Esophagus squamous epithelium (tissue), 4 donors: Measurements from ENCODE around the gene ZNF660.

ENCODE experiments used
- POLR2A ChIP-seq, 4 donors: fragments of 450-650 bp; IDR thresholded peaks; one replicate each; pipeline ENCODE4 v1.6.1; 2017; ENCODE audit warnings: antibody characterized with exemption in 4 of 4, mild to moderate bottlenecking in 4 of 4, moderate library complexity in 3 of 4
- TF ChIP-seq, protein P1 (sequence below), 6 experiments: fragments of 450-650 bp in 4 of 6; fragments of 200-600 bp in 2 of 6; sonication (generic) in 2 of 6; IDR thresholded peaks; one replicate each; pipeline ENCODE4 v1.5.1; 2016 to 2019; ENCODE audit warnings: antibody characterized with exemption in 6 of 6, mild to moderate bottlenecking in 4 of 6, moderate library complexity in 4 of 6

DNA sequence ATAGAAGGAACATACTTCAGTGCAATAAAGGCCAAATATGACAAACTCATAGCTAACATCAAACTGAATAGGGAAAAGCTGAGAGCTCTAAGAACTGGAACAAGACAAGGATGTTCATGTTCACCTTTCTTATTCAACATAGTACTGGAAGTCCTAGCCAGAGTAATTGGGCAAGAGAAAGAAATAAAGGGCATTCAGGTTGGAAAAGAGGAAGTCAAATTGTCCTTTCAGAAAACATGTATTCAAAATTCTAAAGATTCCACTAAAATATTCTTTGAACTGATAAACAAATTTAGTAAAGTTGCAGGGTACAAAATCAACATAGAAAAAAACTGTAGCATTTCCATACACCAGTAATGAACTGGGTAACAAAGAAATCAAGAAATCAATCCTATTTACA is 27.9 kb downstream of the ZNF660 start:
- TF ChIP-seq, protein P1, sequence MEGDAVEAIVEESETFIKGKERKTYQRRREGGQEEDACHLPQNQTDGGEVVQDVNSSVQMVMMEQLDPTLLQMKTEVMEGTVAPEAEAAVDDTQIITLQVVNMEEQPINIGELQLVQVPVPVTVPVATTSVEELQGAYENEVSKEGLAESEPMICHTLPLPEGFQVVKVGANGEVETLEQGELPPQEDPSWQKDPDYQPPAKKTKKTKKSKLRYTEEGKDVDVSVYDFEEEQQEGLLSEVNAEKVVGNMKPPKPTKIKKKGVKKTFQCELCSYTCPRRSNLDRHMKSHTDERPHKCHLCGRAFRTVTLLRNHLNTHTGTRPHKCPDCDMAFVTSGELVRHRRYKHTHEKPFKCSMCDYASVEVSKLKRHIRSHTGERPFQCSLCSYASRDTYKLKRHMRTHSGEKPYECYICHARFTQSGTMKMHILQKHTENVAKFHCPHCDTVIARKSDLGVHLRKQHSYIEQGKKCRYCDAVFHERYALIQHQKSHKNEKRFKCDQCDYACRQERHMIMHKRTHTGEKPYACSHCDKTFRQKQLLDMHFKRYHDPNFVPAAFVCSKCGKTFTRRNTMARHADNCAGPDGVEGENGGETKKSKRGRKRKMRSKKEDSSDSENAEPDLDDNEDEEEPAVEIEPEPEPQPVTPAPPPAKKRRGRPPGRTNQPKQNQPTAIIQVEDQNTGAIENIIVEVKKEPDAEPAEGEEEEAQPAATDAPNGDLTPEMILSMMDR (IDR thresholded peaks at IDR 0.05) = no peak
- no peak for TF ChIP-seq POLR2A (IDR thresholded peaks at IDR 0.05)
